ENCODE data around the gene MAP3K12.
A peak's percentile ranks its signal among the peaks of the same experiment; 100 is the strongest.

MAP3K12 gene

GRCh38 chr12:53516758-53517455, 17.6 kb upstream of the MAP3K12 start:
- no peak for TF ChIP-seq CTCF (IDR thresholded peaks at IDR 0.05)

GRCh38 chr12:53515291-53515680, 16.0 kb upstream of the MAP3K12 start:
- TF ChIP-seq CTCF (IDR thresholded peaks at IDR 0.05) = no peak

GRCh38 chr12:53514628-53515290, 15.5 kb upstream of the MAP3K12 start:
- TF ChIP-seq CTCF (IDR thresholded peaks at IDR 0.05) = no peak

- no peak for TF ChIP-seq CTCF (IDR thresholded peaks at IDR 0.05)
Measured at GRCh38 chr12:53513712-53514410, 14.6 kb upstream of the MAP3K12 start.

- no peak for TF ChIP-seq CTCF (IDR thresholded peaks at IDR 0.05)
Measured at GRCh38 chr12:53510181-53510812, 11.0 kb upstream of the MAP3K12 start.

- peak; percentile 95 for TF ChIP-seq CTCF (IDR thresholded peaks at IDR 0.05)
Measured at GRCh38 chr12:53508534-53509170, 9.4 kb upstream of the MAP3K12 start.

GRCh38 chr12:53507603-53507885, 8.3 kb upstream of the MAP3K12 start:
- TF ChIP-seq CTCF (IDR thresholded peaks at IDR 0.05) = no peak

Data from LNCAP (cell line).